ENCODE measurements around the gene RARG. TPM values are rescaled to one million over a fixed set of nuclear protein-coding genes. Genes with fewer than 3 reads are reported as not detected.

RARG gene
- total RNA-seq, 4 donors from 2014 or later, result 15.6 to 26.6 (median 22.9) TPM

GRCh38 chr12:53217051-53217930 is 14.7 kb downstream of the RARG start:
- H3K27me3 ChIP-seq, result no peaks in the 10 kb centered on the region
- TF ChIP-seq CTCF (IDR thresholded peaks at IDR 0.05) (no peak), POLR2AphosphoS5 (IDR thresholded peaks at IDR 0.05) (peak; percentile 54)
- H3K27ac ChIP-seq, result peak overlapping the region; percentile 7 to 99 (median 96)
- peaks cover 0 to 92% (median 40%) of the 10 kb centered on the region in 3 donors for H3K4me1 ChIP-seq
- H3K36me3 ChIP-seq, result peaks cover 0 to 42% of the 10 kb centered on the region in 2 donors
- WGBS, 2 donors (ENCODE audit: low coverage in 1 of 2), result 57 to 74% methylated on average over 3 to 5 of the region's 19 CpGs
- ATAC-seq, result no peak
- no peaks in the 10 kb centered on the region for H3K9me3 ChIP-seq
- H3K4me3 ChIP-seq, result peak overlapping the region in 1 of 2 donors; percentile 71

GRCh38 chr12:53215497-53215896 is 16.5 kb downstream of the RARG start:
- H3K27ac ChIP-seq, result peak overlapping the region in 3 of 4 donors; percentile 34 to 99 (median 39)
- no peaks in the 10 kb centered on the region for H3K27me3 ChIP-seq
- H3K36me3 ChIP-seq, result peaks cover 0 to 60% of the 10 kb centered on the region in 2 donors
- ATAC-seq, result no peak
- no peaks in the 10 kb centered on the region for H3K9me3 ChIP-seq
- H3K4me3 ChIP-seq, result no peak overlapping the region
- peaks cover 0 to 76% (median 35%) of the 10 kb centered on the region in 3 donors for H3K4me1 ChIP-seq
- no peak for TF ChIP-seq POLR2A (IDR thresholded peaks at IDR 0.05)
- TF ChIP-seq EP300 (IDR thresholded peaks at IDR 0.05), result no peak
- TF ChIP-seq CTCF (IDR thresholded peaks at IDR 0.05), result no peak
- no peak for TF ChIP-seq POLR2AphosphoS5 (IDR thresholded peaks at IDR 0.05)
- WGBS, 2 donors (ENCODE audit: low coverage in 1 of 2), result 60 to 83% methylated on average over 1 to 3 of the region's 8 CpGs

GRCh38 chr12:53214687-53215455 is 17.1 kb downstream of the RARG start:
- Histone ChIP-seq H3K27ac (peak overlapping the region in 3 of 4 donors; percentile 34 to 99 (median 39)), H3K9me3 (no peaks in the 10 kb centered on the region), H3K36me3 (peaks cover 0 to 66% of the 10 kb centered on the region in 2 donors), H3K4me3 (no peak overlapping the region), H3K27me3 (no peaks in the 10 kb centered on the region), H3K4me1 (peaks cover 0 to 71% (median 35%) of the 10 kb centered on the region in 3 donors)
- no peak for ATAC-seq
- no peak for TF ChIP-seq EP300 (IDR thresholded peaks at IDR 0.05)
- TF ChIP-seq CTCF (IDR thresholded peaks at IDR 0.05), result no peak
- TF ChIP-seq POLR2A (IDR thresholded peaks at IDR 0.05), result no peak
- 0 to 77% methylated on average over 1 to 10 of the region's 12 CpGs for WGBS, 2 donors (ENCODE audit: low coverage in 1 of 2)

- no peak overlapping the region for H3K4me3 ChIP-seq
- TF ChIP-seq CTCF (IDR thresholded peaks at IDR 0.05) (no peak), EP300 (IDR thresholded peaks at IDR 0.05) (no peak), POLR2AphosphoS5 (IDR thresholded peaks at IDR 0.05) (no peak), POLR2A (IDR thresholded peaks at IDR 0.05) (no peak)
- no peak for ATAC-seq
- H3K27me3 ChIP-seq, result no peaks in the 10 kb centered on the region
- H3K36me3 ChIP-seq, result peaks cover 0 to 73% of the 10 kb centered on the region in 2 donors
- 50 to 75% methylated on average over 1 to 5 of the region's 5 CpGs for WGBS, 2 donors (ENCODE audit: low coverage in 1 of 2)
- peak overlapping the region in 3 of 4 donors; percentile 34 to 99 (median 39) for H3K27ac ChIP-seq
- H3K4me1 ChIP-seq, result peaks cover 0 to 67% (median 35%) of the 10 kb centered on the region in 3 donors
- no peaks in the 10 kb centered on the region for H3K9me3 ChIP-seq
Observed at GRCh38 chr12:53214221-53214620, 17.8 kb downstream of the RARG start.
